ENCODE measurements around the gene FXN. TPM values are rescaled to one million over a fixed set of nuclear protein-coding genes. Genes with fewer than 3 reads are reported as not detected.
"Not testable (repeated sequence)": the region's sequence is repeated elsewhere in the genome, so short reads cannot be mapped to it uniquely, and the experiment has no call there.

FXN gene
- total RNA-seq, 4 donors from 2014 or later: 4.6 to 13.2 (median 8.1) TPM

- no peaks in the 10 kb centered on the region for H3K27me3 ChIP-seq
- no peaks in the 10 kb centered on the region for H3K4me1 ChIP-seq
- H3K4me3 ChIP-seq: no peak overlapping the region
- no peaks in the 10 kb centered on the region for H3K36me3 ChIP-seq
- 45 to 56% methylated on average over 2 of the region's 2 CpGs for WGBS, 2 donors (ENCODE audit: low coverage in 1 of 2)
- H3K27ac ChIP-seq: no peak overlapping the region
- H3K9me3 ChIP-seq: no peaks in the 10 kb centered on the region
- TF ChIP-seq POLR2AphosphoS5 (IDR thresholded peaks at IDR 0.05): no peak
- ATAC-seq: no peak
Observed at GRCh38 chr9:69104830-69105527, 69.4 kb downstream of the FXN start.

GRCh38 chr9:69107771-69108170 lies 72.2 kb downstream of the FXN start:
- no peak overlapping the region for H3K4me3 ChIP-seq
- no peak for TF ChIP-seq POLR2A (IDR thresholded peaks at IDR 0.05)
- no peak for TF ChIP-seq CTCF (IDR thresholded peaks at IDR 0.05)
- TF ChIP-seq EP300 (IDR thresholded peaks at IDR 0.05): no peak
- no peak for TF ChIP-seq POLR2AphosphoS5 (IDR thresholded peaks at IDR 0.05)
- no peaks in the 10 kb centered on the region for H3K4me1 ChIP-seq
- ATAC-seq: no peak
- WGBS, 2 donors (ENCODE audit: low coverage in 1 of 2): 33 to 56% methylated on average over 2 to 3 of the region's 3 CpGs
- H3K9me3 ChIP-seq: no peaks in the 10 kb centered on the region
- H3K36me3 ChIP-seq: no peaks in the 10 kb centered on the region
- H3K27ac ChIP-seq: no peak overlapping the region
- no peaks in the 10 kb centered on the region for H3K27me3 ChIP-seq

GRCh38 chr9:69108706-69109105 lies 73.2 kb downstream of the FXN start:
- H3K27ac ChIP-seq, H3K27me3 ChIP-seq, H3K4me1 ChIP-seq, H3K36me3 ChIP-seq, H3K4me3 ChIP-seq, ATAC-seq, H3K9me3 ChIP-seq: not testable (repeated sequence)
- WGBS, 2 donors (ENCODE audit: low coverage in 1 of 2): 97% methylated on average over 14 of the region's 14 CpGs; no CpG with 5 or more reads in 1 of the 2 donors

- 60 to 100% methylated on average over 3 of the region's 4 CpGs for WGBS, 2 donors (ENCODE audit: low coverage in 1 of 2)
- Histone ChIP-seq H3K27ac (no peak overlapping the region), H3K4me3 (no peak overlapping the region), H3K9me3 (no peaks in the 10 kb centered on the region), H3K4me1 (no peaks in the 10 kb centered on the region), H3K27me3 (no peaks in the 10 kb centered on the region), H3K36me3 (no peaks in the 10 kb centered on the region)
- ATAC-seq: no peak
- TF ChIP-seq POLR2A (IDR thresholded peaks at IDR 0.05) (no peak), EP300 (IDR thresholded peaks at IDR 0.05) (no peak), POLR2AphosphoS5 (IDR thresholded peaks at IDR 0.05) (no peak), CTCF (IDR thresholded peaks at IDR 0.05) (no peak)
Observed at GRCh38 chr9:69109152-69109551, 73.6 kb downstream of the FXN start.

- H3K4me3 ChIP-seq, H3K27ac ChIP-seq, H3K36me3 ChIP-seq, H3K4me1 ChIP-seq, H3K27me3 ChIP-seq, ATAC-seq, H3K9me3 ChIP-seq: not testable (repeated sequence)
- 96 to 97% methylated on average over 5 to 9 of the region's 17 CpGs for WGBS, 2 donors (ENCODE audit: low coverage in 1 of 2)
Observed at GRCh38 chr9:69112646-69113045, 77.1 kb downstream of the FXN start.

GRCh38 chr9:69115621-69116020 lies 80.1 kb downstream of the FXN start:
- H3K4me3 ChIP-seq: no peak overlapping the region
- 63 to 94% methylated on average over 1 of the region's 1 CpG for WGBS, 2 donors (ENCODE audit: low coverage in 1 of 2)
- H3K36me3 ChIP-seq: no peaks in the 10 kb centered on the region
- peaks cover 0 to 3% (median 0%) of the 10 kb centered on the region in 3 donors for H3K4me1 ChIP-seq
- H3K27ac ChIP-seq: no peak overlapping the region
- H3K27me3 ChIP-seq: no peaks in the 10 kb centered on the region
- ATAC-seq: peak; percentile 50
- H3K9me3 ChIP-seq: no peaks in the 10 kb centered on the region
- TF ChIP-seq EP300 (IDR thresholded peaks at IDR 0.05) (no peak), CTCF (IDR thresholded peaks at IDR 0.05) (no peak), POLR2AphosphoS5 (IDR thresholded peaks at IDR 0.05) (no peak), POLR2A (IDR thresholded peaks at IDR 0.05) (no peak)
